GM10248 (cell line): ENCODE results near the gene DMPK.
"Not testable (repeated sequence)": the region's sequence is repeated elsewhere in the genome, so short reads cannot be mapped to it uniquely, and the experiment has no call there.

Source experiments
- CTCF ChIA-PET: fragments of 300-600 bp; sonication (Branson Sonifier 250); formaldehyde crosslinking; extraction: SDS; loops from one replicate; lab custom pipeline; 2021; ENCODE audit warnings: antibody characterized with exemption; lab: Yijun Ruan, JAX
- POLR2A ChIA-PET: fragments of 350-650 bp; sonication (Branson Sonifier 250); formaldehyde crosslinking; extraction: SDS; loops from one replicate; lab custom pipeline; 2020; ENCODE audit warnings: antibody characterized with exemption; lab: Yijun Ruan, JAX
- DNase-seq: peaks from one replicate; pipeline ENCODE4 v3.0.0; 2012; ENCODE audit errors: extremely low spot score
- TF ChIP-seq, protein P1 (sequence below): IDR thresholded peaks from 2 replicates; pipeline ENCODE4 v1.5.1; 2012; ENCODE audit warnings: mild to moderate bottlenecking, low read depth; ENCODE audit errors: extremely low read depth, missing control alignments, control extremely low read depth

The DMPK gene

DNA sequence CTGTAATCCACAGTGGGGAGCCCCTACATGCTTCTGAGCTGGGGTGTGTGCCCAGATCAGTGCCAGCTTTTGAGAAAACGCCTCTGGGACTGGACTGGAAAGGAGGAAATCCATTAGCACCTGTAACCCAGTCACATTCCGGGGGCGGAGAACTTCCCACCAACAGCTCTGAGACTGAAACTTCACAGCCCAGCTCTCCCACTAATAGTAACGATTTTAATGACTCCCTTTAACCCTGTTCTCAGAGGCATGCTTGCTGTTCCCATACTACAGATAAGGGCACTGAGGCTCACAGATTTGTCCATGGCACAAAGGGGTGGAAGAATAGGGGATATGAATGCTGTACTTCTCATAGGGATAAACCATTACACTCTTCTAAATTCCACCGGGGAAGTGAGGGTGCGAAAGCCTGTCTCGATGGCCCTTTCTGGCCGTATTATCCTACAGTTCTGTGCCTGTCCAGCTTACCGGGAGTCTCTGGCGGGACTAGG lies 52.4 kb downstream of the DMPK start:
- peak; percentile 61 for DNase-seq
- TF ChIP-seq, protein P1, sequence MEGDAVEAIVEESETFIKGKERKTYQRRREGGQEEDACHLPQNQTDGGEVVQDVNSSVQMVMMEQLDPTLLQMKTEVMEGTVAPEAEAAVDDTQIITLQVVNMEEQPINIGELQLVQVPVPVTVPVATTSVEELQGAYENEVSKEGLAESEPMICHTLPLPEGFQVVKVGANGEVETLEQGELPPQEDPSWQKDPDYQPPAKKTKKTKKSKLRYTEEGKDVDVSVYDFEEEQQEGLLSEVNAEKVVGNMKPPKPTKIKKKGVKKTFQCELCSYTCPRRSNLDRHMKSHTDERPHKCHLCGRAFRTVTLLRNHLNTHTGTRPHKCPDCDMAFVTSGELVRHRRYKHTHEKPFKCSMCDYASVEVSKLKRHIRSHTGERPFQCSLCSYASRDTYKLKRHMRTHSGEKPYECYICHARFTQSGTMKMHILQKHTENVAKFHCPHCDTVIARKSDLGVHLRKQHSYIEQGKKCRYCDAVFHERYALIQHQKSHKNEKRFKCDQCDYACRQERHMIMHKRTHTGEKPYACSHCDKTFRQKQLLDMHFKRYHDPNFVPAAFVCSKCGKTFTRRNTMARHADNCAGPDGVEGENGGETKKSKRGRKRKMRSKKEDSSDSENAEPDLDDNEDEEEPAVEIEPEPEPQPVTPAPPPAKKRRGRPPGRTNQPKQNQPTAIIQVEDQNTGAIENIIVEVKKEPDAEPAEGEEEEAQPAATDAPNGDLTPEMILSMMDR = no peak
- POLR2A ChIA-PET = interaction anchor here (0.6 to 1.5 kb wide), 4 partner anchors 12 to 100 kb away, joined by 3 read pairs; partner anchors contain the start of gene SIX5
- CTCF ChIA-PET = interaction anchor here (1.1 to 3.4 kb wide), 5 partner anchors 11 to 40 kb away, joined by 3 to 17 read pairs (median 8); partner anchors contain the start of genes QPCTL and SIX5

DNA sequence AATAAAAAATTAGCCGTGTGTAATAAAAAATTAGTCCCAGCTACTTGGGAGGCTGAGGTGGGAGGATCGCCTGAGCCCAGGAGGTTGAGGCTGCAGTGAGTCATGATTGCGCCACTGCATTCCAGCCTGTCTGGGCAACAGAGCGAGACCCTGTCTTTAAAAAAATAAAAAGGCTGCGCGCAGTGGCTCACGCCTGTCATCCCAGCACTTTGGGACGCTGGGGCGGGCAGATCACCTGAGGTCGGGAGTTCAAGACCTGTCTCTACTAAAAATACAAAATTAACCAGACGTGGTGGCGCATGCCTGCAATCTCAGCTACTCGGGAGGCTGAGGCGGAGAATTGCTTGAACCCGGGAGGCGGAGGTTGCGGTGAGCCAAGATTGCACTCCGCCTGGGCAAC lies 53.6 kb downstream of the DMPK start:
- POLR2A ChIA-PET, DNase-seq, CTCF ChIA-PET: not testable (repeated sequence)

- DNase-seq, POLR2A ChIA-PET: not testable (repeated sequence)
- CTCF ChIA-PET = interaction anchor here (1.0 to 8.3 kb wide), 5 partner anchors 10 to 143 kb away, joined by 3 to 45 read pairs (median 3); partner anchors contain the start of genes FBXO46, QPCTL, SIX5 and SNRPD2
These were observed 62.2 kb downstream of the DMPK start for GRCh38 chr19:45720065-45720464.
